NCI-H226 (cell line): Measurements from ENCODE around the gene CARMIL1.
A peak's percentile ranks its signal among the peaks of the same experiment; 100 is the strongest.

ENCODE experiments used
- DNase-seq: peaks from one replicate; pipeline ENCODE4 v3.0.0-alpha.2; 2015

CARMIL1 gene

GRCh38 chr6:25278914-25279747, at the start of gene CARMIL1:
CARMIL1 (plus strand) TSS chr6:25279374; CDS start chr6:25279796, 422 bp downstream.
- DNase-seq, result peak; percentile 90

- DNase-seq, result peak; percentile 56
Measured at GRCh38 chr6:25229671-25230321, 49.4 kb upstream of the CARMIL1 start.

- no peak for DNase-seq
Measured at GRCh38 chr6:25232479-25232878, 46.7 kb upstream of the CARMIL1 start.

GRCh38 chr6:25233226-25233625, 45.9 kb upstream of the CARMIL1 start:
- DNase-seq, result no peak

- no peak for DNase-seq
Measured at GRCh38 chr6:25237579-25237978, 41.6 kb upstream of the CARMIL1 start.

- no peak for DNase-seq
Measured at GRCh38 chr6:25239059-25239458, 40.1 kb upstream of the CARMIL1 start.

GRCh38 chr6:25239498-25239897, 39.7 kb upstream of the CARMIL1 start:
- no peak for DNase-seq

GRCh38 chr6:25242567-25242966, 36.6 kb upstream of the CARMIL1 start:
- DNase-seq, result no peak

- DNase-seq, result no peak
Measured at GRCh38 chr6:25244865-25245264, 34.3 kb upstream of the CARMIL1 start.

GRCh38 chr6:25248123-25248522, 31.1 kb upstream of the CARMIL1 start:
- DNase-seq, result peak; percentile 19

- DNase-seq, result no peak
Measured at GRCh38 chr6:25249133-25249532, 30.0 kb upstream of the CARMIL1 start.

- DNase-seq, result peak; percentile 33
Measured at GRCh38 chr6:25250878-25251277, 28.3 kb upstream of the CARMIL1 start.

GRCh38 chr6:25251426-25251825, 27.7 kb upstream of the CARMIL1 start:
- no peak for DNase-seq

- no peak for DNase-seq
Measured at GRCh38 chr6:25253351-25253750, 25.8 kb upstream of the CARMIL1 start.

- DNase-seq, result no peak
Measured at GRCh38 chr6:25254671-25255070, 24.5 kb upstream of the CARMIL1 start.

GRCh38 chr6:25257686-25258348, 21.4 kb upstream of the CARMIL1 start:
- no peak for DNase-seq

GRCh38 chr6:25259756-25260155, 19.4 kb upstream of the CARMIL1 start:
- DNase-seq, result no peak

GRCh38 chr6:25263657-25264056, 15.5 kb upstream of the CARMIL1 start:
- DNase-seq, result peak; percentile 66

- no peak for DNase-seq
Measured at GRCh38 chr6:25266456-25267100, 12.6 kb upstream of the CARMIL1 start.

- no peak for DNase-seq
Measured at GRCh38 chr6:25267662-25268061, 11.5 kb upstream of the CARMIL1 start.

GRCh38 chr6:25270559-25270958, 8.6 kb upstream of the CARMIL1 start:
- DNase-seq, result no peak

- no peak for DNase-seq
Measured at GRCh38 chr6:25275436-25275835, 3.7 kb upstream of the CARMIL1 start.

GRCh38 chr6:25277386-25277785, 1.8 kb upstream of the CARMIL1 start:
- no peak for DNase-seq
